Fibroblast of lung (primary cell): ENCODE results near the gene MUC2. TPM values are rescaled to one million over a fixed set of nuclear protein-coding genes. Genes with fewer than 3 reads are reported as not detected.

ENCODE experiments used
- DNase-seq, 2 donors: peaks; one replicate each; pipeline versions ENCODE4 v3.0.0 to v3.0.0-alpha.2; 2010; ENCODE audit warnings: low read depth in 2 of 2
- H2AFZ ChIP-seq: 2 replicates; pipeline ENCODE4 v1.5.1; 2012; ENCODE audit warnings: low read length, control low read depth, inconsistent platforms
- H3K27ac ChIP-seq: 2 replicates; pipeline ENCODE4 v1.5.1; 2011; ENCODE audit warnings: low read length, control low read depth; ENCODE audit not compliant: insufficient read depth
- H3K27me3 ChIP-seq: 2 replicates; pipeline ENCODE4 v1.5.1; 2011; ENCODE audit warnings: mild to moderate bottlenecking, low read length; ENCODE audit not compliant: control insufficient read depth, insufficient read depth
- H3K36me3 ChIP-seq: 2 replicates; pipeline ENCODE4 v1.5.1; 2011; ENCODE audit warnings: low read length; ENCODE audit not compliant: control insufficient read depth, insufficient read depth
- H3K4me1 ChIP-seq: 2 replicates; pipeline ENCODE4 v1.5.1; 2011; ENCODE audit warnings: low read length; ENCODE audit not compliant: control insufficient read depth, insufficient read depth; ENCODE audit errors: extremely low read depth
- H3K4me2 ChIP-seq: 2 replicates; pipeline ENCODE4 v1.5.1; 2011; ENCODE audit warnings: low read length, control low read depth; ENCODE audit not compliant: insufficient read depth; ENCODE audit errors: extremely low read depth
- H3K4me3 ChIP-seq, 4 experiments: fragments of 200-600 bp in 1 of 4; sonication (generic) in 1 of 4; replicated peaks in 1 of 4; 2 replicates each; pipeline ENCODE4 v1.5.1; 2011 to 2016; ENCODE audit warnings: low read length in 4 of 4, low read depth in 3 of 4, mild to moderate bottlenecking in 3 of 4, control low read depth in 2 of 4, inconsistent platforms in 1 of 4, mixed read lengths in 1 of 4; ENCODE audit not compliant: insufficient read depth in 1 of 4; ENCODE audit errors: control extremely low read depth in 1 of 4
- H3K79me2 ChIP-seq: 2 replicates; pipeline ENCODE4 v1.5.1; 2012; ENCODE audit warnings: mild to moderate bottlenecking, low read length, inconsistent platforms; ENCODE audit not compliant: control insufficient read depth, insufficient read depth
- H3K9ac ChIP-seq: 2 replicates; pipeline ENCODE4 v1.5.1; 2011; ENCODE audit warnings: mild to moderate bottlenecking, low read length, control low read depth; ENCODE audit not compliant: insufficient read depth
- H3K9me3 ChIP-seq: 2 replicates; pipeline ENCODE4 v1.5.1; 2012; ENCODE audit warnings: low read depth, low read length; ENCODE audit not compliant: control insufficient read depth, insufficient read depth
- H4K20me1 ChIP-seq: 2 replicates; pipeline ENCODE4 v1.5.1; 2011; ENCODE audit warnings: low read length; ENCODE audit not compliant: control insufficient read depth, insufficient read depth; ENCODE audit errors: extremely low read depth
- EZH2 ChIP-seq: IDR thresholded peaks from 2 replicates; pipeline ENCODE4 v1.5.1; 2012; ENCODE audit warnings: low read length, control low read depth, mild to moderate bottlenecking; ENCODE audit errors: missing control alignments
- polyA plus RNA-seq, 2 donors: library from polyadenylated mRNA; depleted of rRNA in 1 of 2; stranded (reverse) in 1 of 2; unstranded in 1 of 2; fragments of >200 nt; gene quantifications; 2 replicates each; pipeline ENCODE4 v1.2.1, GENCODE V29; 2011 to 2012; ENCODE audit warnings: missing spikeins in 1 of 2
- total RNA-seq: library from RNA; depleted of rRNA; stranded (reverse); fragments of >200 nt; gene quantifications from 2 replicates; pipeline ENCODE4 v1.2.1, GENCODE V29; 2014
- TF ChIP-seq, protein P1 (sequence below), 2 donors: IDR thresholded peaks in 1 of 2; conservative IDR thresholded peaks in 1 of 2; 1 replicate in 1 of 2; 2 replicates in 1 of 2; pipeline ENCODE4 v1.5.1; 2011 to 2012; ENCODE audit warnings: low read length in 2 of 2, control low read depth in 1 of 2, inconsistent platforms in 1 of 2, low read depth in 1 of 2, mild to moderate bottlenecking in 1 of 2

Gene MUC2
- total and polyA plus RNA-seq, 2 donors (not counting 1 experiment from before 2014, with no cell fraction given), result not detected

DNA sequence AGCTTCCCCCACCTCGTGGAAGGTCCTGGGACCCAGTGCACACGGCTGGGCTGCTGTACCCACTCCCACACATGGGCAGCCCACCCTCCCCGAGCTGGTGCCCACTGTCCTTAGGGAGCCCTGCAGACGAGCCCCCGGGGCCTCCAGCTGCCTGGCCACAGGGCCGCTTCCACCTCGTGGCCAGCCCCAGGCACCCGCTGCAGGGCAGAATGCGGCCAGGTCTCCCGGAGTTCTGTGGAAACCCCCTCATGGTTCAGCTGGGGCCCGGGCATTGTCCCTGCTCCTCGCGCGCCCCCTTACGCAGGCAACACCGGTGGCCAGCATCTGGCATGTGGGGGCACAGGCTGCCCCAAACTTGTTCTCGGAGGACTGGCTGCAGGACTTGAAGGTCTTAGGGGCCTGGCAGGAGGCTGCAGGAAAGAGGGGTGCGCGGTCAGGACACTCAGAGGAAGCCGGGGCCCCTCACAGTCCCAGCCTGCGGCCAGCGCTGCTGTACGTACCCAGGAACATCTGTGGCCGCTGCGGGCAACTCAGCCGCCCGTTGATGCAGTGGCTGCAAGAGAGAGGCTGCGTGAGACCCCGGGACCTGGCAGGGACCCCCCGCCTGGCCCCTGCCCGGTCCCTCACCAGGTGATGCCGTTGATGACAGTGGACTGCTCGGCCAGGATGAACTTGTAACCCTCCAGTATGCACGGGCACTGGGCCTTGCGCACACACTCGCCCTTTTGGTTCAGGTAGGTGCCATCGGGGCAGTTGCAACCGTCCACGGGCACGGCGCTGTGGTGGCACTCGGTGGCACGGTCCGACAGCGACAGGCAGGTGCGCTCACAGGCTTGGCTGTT is 47.8 kb upstream of the MUC2 start:
- Histone ChIP-seq H3K79me2 (no peaks in the 10 kb centered on the region), H3K4me3 (no peak overlapping the region), H3K9ac (no peak overlapping the region), H3K27ac (no peak overlapping the region), H4K20me1 (no peaks in the 10 kb centered on the region), H3K9me3 (no peaks in the 10 kb centered on the region), H3K36me3 (no peaks in the 10 kb centered on the region), H3K27me3 (no peaks in the 10 kb centered on the region), H2AFZ (no peak overlapping the region), H3K4me1 (no peaks in the 10 kb centered on the region), H3K4me2 (no peak overlapping the region)
- DNase-seq, result no peak
- TF ChIP-seq, protein P1, sequence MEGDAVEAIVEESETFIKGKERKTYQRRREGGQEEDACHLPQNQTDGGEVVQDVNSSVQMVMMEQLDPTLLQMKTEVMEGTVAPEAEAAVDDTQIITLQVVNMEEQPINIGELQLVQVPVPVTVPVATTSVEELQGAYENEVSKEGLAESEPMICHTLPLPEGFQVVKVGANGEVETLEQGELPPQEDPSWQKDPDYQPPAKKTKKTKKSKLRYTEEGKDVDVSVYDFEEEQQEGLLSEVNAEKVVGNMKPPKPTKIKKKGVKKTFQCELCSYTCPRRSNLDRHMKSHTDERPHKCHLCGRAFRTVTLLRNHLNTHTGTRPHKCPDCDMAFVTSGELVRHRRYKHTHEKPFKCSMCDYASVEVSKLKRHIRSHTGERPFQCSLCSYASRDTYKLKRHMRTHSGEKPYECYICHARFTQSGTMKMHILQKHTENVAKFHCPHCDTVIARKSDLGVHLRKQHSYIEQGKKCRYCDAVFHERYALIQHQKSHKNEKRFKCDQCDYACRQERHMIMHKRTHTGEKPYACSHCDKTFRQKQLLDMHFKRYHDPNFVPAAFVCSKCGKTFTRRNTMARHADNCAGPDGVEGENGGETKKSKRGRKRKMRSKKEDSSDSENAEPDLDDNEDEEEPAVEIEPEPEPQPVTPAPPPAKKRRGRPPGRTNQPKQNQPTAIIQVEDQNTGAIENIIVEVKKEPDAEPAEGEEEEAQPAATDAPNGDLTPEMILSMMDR (conservative IDR thresholded peaks at IDR 0.05 in 1 of 2, IDR thresholded peaks at IDR 0.05 in 1 of 2; ENCODE audit: low read depth in 1 of 2, low read length in 2 of 2), result no peak
- no peak for TF ChIP-seq EZH2

GRCh38 chr11:1027483-1028290 is 47.0 kb upstream of the MUC2 start:
- Histone ChIP-seq H3K9me3 (no peaks in the 10 kb centered on the region), H3K4me1 (no peaks in the 10 kb centered on the region)
- no peak for TF ChIP-seq EZH2

DNA sequence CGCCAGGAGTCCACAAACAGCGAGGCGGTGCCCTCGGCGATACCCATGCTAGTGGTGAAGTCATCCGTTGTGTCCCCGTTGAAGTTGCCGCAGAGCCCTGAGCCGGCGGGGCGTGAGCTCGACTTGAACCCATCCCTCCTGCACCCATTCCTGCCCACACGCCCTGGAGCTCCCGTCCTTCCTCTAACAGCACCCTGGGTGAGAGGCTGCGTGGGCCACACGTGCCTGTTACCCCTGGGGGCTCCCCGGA is 46.5 kb upstream of the MUC2 start:
- Histone ChIP-seq H3K4me3 (no peak overlapping the region), H3K9me3 (no peaks in the 10 kb centered on the region), H2AFZ (no peak overlapping the region), H3K4me1 (no peaks in the 10 kb centered on the region), H3K36me3 (no peaks in the 10 kb centered on the region), H3K4me2 (no peak overlapping the region), H3K27me3 (no peaks in the 10 kb centered on the region), H3K9ac (no peak overlapping the region), H4K20me1 (no peaks in the 10 kb centered on the region), H3K27ac (no peak overlapping the region), H3K79me2 (no peaks in the 10 kb centered on the region)
- DNase-seq, result no peak
- TF ChIP-seq, protein P1 (conservative IDR thresholded peaks at IDR 0.05 in 1 of 2, IDR thresholded peaks at IDR 0.05 in 1 of 2; ENCODE audit: low read depth in 1 of 2, low read length in 2 of 2), result no peak

More at GRCh38 chr11:1027483-1028290, 47.0 kb upstream of the MUC2 start:
- Histone ChIP-seq H3K9ac (no peak overlapping the region), H3K27me3 (no peaks in the 10 kb centered on the region), H4K20me1 (no peaks in the 10 kb centered on the region), H3K27ac (no peak overlapping the region), H3K4me2 (no peak overlapping the region), H3K4me3 (no peak overlapping the region), H2AFZ (no peak overlapping the region), H3K36me3 (no peaks in the 10 kb centered on the region), H3K79me2 (no peaks in the 10 kb centered on the region)
- no peak for DNase-seq
